HepG2 (cell line): ENCODE measurements around the gene TACO1. TPM values are rescaled to one million over a fixed set of nuclear protein-coding genes. Genes with fewer than 3 reads are reported as not detected.
A peak's percentile ranks its signal among the peaks of the same experiment; 100 is the strongest.

Experiments
- CEBPG ChIP-seq: IDR thresholded peaks from 2 replicates; pipeline ENCODE4 v1.6.1; 2016
- CREM ChIP-seq, 2 experiments: sonication (generic) in 1 of 2; formaldehyde crosslinking in 1 of 2; IDR thresholded peaks; 2 replicates each; pipeline versions ENCODE4 v1.4.0 to v1.6.1; 2016 to 2020; ENCODE audit warnings: antibody characterized with exemption in 1 of 2, mild to moderate bottlenecking in 1 of 2, missing genetic modification reagents in 1 of 2
- ERF ChIP-seq: IDR thresholded peaks from 2 replicates; pipeline ENCODE4 v1.6.1; 2018; ENCODE audit warnings: missing biosample characterization, missing genetic modification reagents
- IKZF5 ChIP-seq: IDR thresholded peaks from 2 replicates; pipeline ENCODE4 v1.6.1; 2018; ENCODE audit warnings: missing genetic modification reagents, mild to moderate bottlenecking, missing compliant biosample characterization
- NFAT5 ChIP-seq: sonication (generic); formaldehyde crosslinking; IDR thresholded peaks from 2 replicates; pipeline ENCODE4 v1.4.0; 2020; ENCODE audit warnings: missing genetic modification reagents
- NFE2L2 ChIP-seq: fragments of 150-350 bp; IDR thresholded peaks from 2 replicates; pipeline ENCODE4 v1.6.1; 2014; ENCODE audit warnings: low read length
- NFYB ChIP-seq: sonication (generic); formaldehyde crosslinking; IDR thresholded peaks from 2 replicates; pipeline ENCODE4 v1.4.0; 2020; ENCODE audit warnings: missing genetic modification reagents
- NR1H2 ChIP-seq: sonication (generic); formaldehyde crosslinking; IDR thresholded peaks from 2 replicates; pipeline ENCODE4 v1.8.1; 2022; ENCODE audit warnings: low read depth, missing genetic modification reagents, borderline replicate concordance
- RFXAP ChIP-seq: sonication (generic); formaldehyde crosslinking; IDR thresholded peaks from 2 replicates; pipeline ENCODE4 v1.4.0; 2020; ENCODE audit warnings: missing genetic modification reagents, borderline replicate concordance
- SIN3B ChIP-seq: fragments of 150-350 bp; IDR thresholded peaks from 2 replicates; pipeline ENCODE4 v1.6.1; 2014; ENCODE audit warnings: low read length
- ZBTB38 ChIP-seq: sonication (generic); formaldehyde crosslinking; IDR thresholded peaks from 2 replicates; pipeline ENCODE4 v1.5.1; 2020; ENCODE audit warnings: mild to moderate bottlenecking, missing genetic modification reagents
- ZNF136 ChIP-seq: sonication (generic); formaldehyde crosslinking; IDR thresholded peaks from 2 replicates; pipeline ENCODE4 v1.8.1; 2022; ENCODE audit warnings: low read depth, mild to moderate bottlenecking, moderate library complexity, missing genetic modification reagents
- ZNF333 ChIP-seq: sonication (generic); formaldehyde crosslinking; IDR thresholded peaks from 2 replicates; pipeline ENCODE4 v1.4.0; 2020; ENCODE audit warnings: mild to moderate bottlenecking, missing genetic modification reagents, borderline replicate concordance
- ZNF432 ChIP-seq: sonication (generic); formaldehyde crosslinking; IDR thresholded peaks from 2 replicates; pipeline ENCODE4 v1.5.0; 2020; ENCODE audit warnings: missing genetic modification reagents, mild to moderate bottlenecking, borderline replicate concordance
- ZNF552 ChIP-seq: sonication (generic); formaldehyde crosslinking; IDR thresholded peaks from 2 replicates; pipeline ENCODE4 v1.9.0; 2022; ENCODE audit warnings: missing genetic modification reagents, mild to moderate bottlenecking, borderline replicate concordance
- ZNF773 ChIP-seq: sonication (generic); formaldehyde crosslinking; IDR thresholded peaks from 2 replicates; pipeline ENCODE4 v1.4.0; 2020; ENCODE audit warnings: missing genetic modification reagents, borderline replicate concordance
- ZNF784 ChIP-seq: sonication (generic); formaldehyde crosslinking; IDR thresholded peaks from 2 replicates; pipeline ENCODE4 v1.5.1; 2020; ENCODE audit warnings: missing genetic modification reagents, mild to moderate bottlenecking, borderline replicate concordance
- ZSCAN20 ChIP-seq: sonication (generic); formaldehyde crosslinking; IDR thresholded peaks from 2 replicates; pipeline ENCODE4 v1.4.0; 2020; ENCODE audit warnings: missing genetic modification reagents, mild to moderate bottlenecking, borderline replicate concordance
- polyA plus RNA-seq, 8 experiments: library from polyadenylated mRNA; depleted of rRNA in 3 of 8; stranded (reverse) in 7 of 8; unstranded in 1 of 8; fragments of >200 nt; fragmentation: Illumina TruSeq in 4 of 8; extraction: Trizol in 4 of 8; gene quantifications; 2 replicates each; pipeline versions ENCODE4 v1.2.1 to v1.2.3, GENCODE V29; 2011 to 2016; ENCODE audit warnings: low read depth in 4 of 8, missing spikeins in 1 of 8, mixed read lengths in 1 of 8; ENCODE audit not compliant: insufficient read depth in 1 of 8
- total RNA-seq, 5 experiments: library from RNA; depleted of rRNA; stranded (reverse); fragments of >200 nt; fragmentation: Illumina TruSeq; extraction: Trizol; gene quantifications; 2 replicates each; pipeline ENCODE4 v1.2.3, GENCODE V29; 2016; ENCODE audit warnings: low read depth in 1 of 5

The TACO1 gene
- total and polyA plus RNA-seq, 2 of the 13 experiments (the other 11 are each of a cell fraction or from before 2014, with no cell fraction given): 34.7 to 53.6 TPM

DNA sequence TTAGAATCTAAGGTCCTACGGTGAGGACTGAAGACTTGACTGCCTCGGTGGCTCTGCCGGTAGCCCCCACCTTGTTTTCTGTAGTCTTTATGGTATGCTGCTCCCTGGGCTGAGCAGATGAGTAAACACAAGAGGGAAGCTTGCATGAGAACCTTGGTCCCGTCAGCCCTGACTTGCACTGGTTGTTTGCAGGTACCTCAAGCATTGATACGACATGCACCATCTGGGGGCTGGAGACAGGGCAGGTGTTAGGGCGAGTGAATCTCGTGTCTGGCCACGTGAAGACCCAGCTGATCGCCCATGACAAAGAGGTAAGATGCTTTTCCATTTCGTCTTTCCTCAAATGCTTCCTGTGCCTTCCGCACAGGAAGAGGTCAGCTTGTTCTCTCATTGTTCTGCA, 21.1 kb upstream of the TACO1 start (continued):
- TF ChIP-seq NFAT5 (CRISPR knock-in tag): no peak
- TF ChIP-seq ZSCAN20 (CRISPR knock-in tag): no peak
- TF ChIP-seq NR1H2 (CRISPR knock-in tag): no peak
- TF ChIP-seq IKZF5 (CRISPR knock-in tag): peak; percentile 84; the same call in 1 of the 2 replicates
- no peak for TF ChIP-seq ZNF773 (CRISPR knock-in tag)
- no peak for TF ChIP-seq NFYB (CRISPR knock-in tag)
- no peak for TF ChIP-seq ZNF552 (CRISPR knock-in tag)
- TF ChIP-seq NFE2L2: no peak
- 0 out of 2 replicates have a peak, but pooled peaks have one; percentile 70 for TF ChIP-seq ZNF136
- no peak for TF ChIP-seq ZNF784 (CRISPR knock-in tag)
- TF ChIP-seq ZNF333 (CRISPR knock-in tag): no peak
- peak; percentile 67 for TF ChIP-seq ERF
- TF ChIP-seq CEBPG (CRISPR knock-in tag): peak; percentile 52
- no peak for TF ChIP-seq ZBTB38
- TF ChIP-seq SIN3B: no peak
- TF ChIP-seq RFXAP (CRISPR knock-in tag): no peak
- TF ChIP-seq ZNF432 (CRISPR knock-in tag): no peak
- no peak for TF ChIP-seq CREM (IDR thresholded peaks at IDR 0.05)
- no peak for TF ChIP-seq CREM (CRISPR knock-in tag; IDR thresholded peaks at IDR 0.05)
